ENCODE data around the gene CFAP141.
"Not testable (repeated sequence)": the region's sequence is repeated elsewhere in the genome, so short reads cannot be mapped to it uniquely, and the experiment has no call there.

DNA sequence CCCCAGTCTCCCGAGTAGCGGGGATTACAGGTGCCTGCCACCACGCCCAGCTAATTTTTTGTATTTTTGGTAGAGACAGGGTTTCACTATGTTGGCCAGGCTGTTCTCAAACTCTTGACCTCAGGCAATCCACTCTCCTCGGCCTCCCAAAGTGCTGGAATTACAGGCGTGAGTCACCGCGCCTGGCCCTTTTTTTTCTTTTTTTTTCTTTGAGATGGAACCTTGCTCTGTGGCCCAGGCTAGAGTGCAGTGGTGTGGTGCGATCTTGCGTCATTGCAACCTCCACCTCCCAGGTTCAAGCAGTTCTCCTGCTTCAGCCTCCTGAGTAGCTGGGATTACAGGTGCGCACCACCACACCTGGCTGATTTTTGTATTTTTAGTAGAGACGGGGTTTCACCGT is 27.0 kb upstream of the CFAP141 start:
- TF ChIP-seq, protein P1, sequence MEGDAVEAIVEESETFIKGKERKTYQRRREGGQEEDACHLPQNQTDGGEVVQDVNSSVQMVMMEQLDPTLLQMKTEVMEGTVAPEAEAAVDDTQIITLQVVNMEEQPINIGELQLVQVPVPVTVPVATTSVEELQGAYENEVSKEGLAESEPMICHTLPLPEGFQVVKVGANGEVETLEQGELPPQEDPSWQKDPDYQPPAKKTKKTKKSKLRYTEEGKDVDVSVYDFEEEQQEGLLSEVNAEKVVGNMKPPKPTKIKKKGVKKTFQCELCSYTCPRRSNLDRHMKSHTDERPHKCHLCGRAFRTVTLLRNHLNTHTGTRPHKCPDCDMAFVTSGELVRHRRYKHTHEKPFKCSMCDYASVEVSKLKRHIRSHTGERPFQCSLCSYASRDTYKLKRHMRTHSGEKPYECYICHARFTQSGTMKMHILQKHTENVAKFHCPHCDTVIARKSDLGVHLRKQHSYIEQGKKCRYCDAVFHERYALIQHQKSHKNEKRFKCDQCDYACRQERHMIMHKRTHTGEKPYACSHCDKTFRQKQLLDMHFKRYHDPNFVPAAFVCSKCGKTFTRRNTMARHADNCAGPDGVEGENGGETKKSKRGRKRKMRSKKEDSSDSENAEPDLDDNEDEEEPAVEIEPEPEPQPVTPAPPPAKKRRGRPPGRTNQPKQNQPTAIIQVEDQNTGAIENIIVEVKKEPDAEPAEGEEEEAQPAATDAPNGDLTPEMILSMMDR (conservative IDR thresholded peaks at IDR 0.05) = not testable (repeated sequence)
- TF ChIP-seq ZFX (IDR thresholded peaks at IDR 0.05) = not testable (repeated sequence)
